ENCODE results near the gene TTF2.
"Not testable (repeated sequence)": the region's sequence is repeated elsewhere in the genome, so short reads cannot be mapped to it uniquely, and the experiment has no call there.

TTF2 gene

GRCh38 chr1:117122330-117123025 lies 62.4 kb downstream of the TTF2 start:
- no peak for DNase-seq

- no peak for DNase-seq
Observed at GRCh38 chr1:117123274-117123673, 63.1 kb downstream of the TTF2 start.

- DNase-seq = no peak
Observed at GRCh38 chr1:117124661-117125060, 64.5 kb downstream of the TTF2 start.

- no peak for DNase-seq
Observed at GRCh38 chr1:117127795-117128194, 67.7 kb downstream of the TTF2 start.

- no peak for DNase-seq
Observed at GRCh38 chr1:117128323-117129079, 68.4 kb downstream of the TTF2 start.

- DNase-seq = no peak
Observed at GRCh38 chr1:117130526-117130925, 70.4 kb downstream of the TTF2 start.

GRCh38 chr1:117135329-117135728 lies 75.2 kb downstream of the TTF2 start:
- DNase-seq = no peak

GRCh38 chr1:117136749-117137148 lies 76.6 kb downstream of the TTF2 start:
- no peak for DNase-seq

- no peak for DNase-seq
Observed at GRCh38 chr1:117137281-117137855, 77.2 kb downstream of the TTF2 start.

GRCh38 chr1:117138106-117138505 lies 78.0 kb downstream of the TTF2 start:
- no peak for DNase-seq

- DNase-seq = no peak
Observed at GRCh38 chr1:117138561-117138960, 78.4 kb downstream of the TTF2 start.

- DNase-seq = no peak
Observed at GRCh38 chr1:117142200-117142599, 82.1 kb downstream of the TTF2 start.

GRCh38 chr1:117143172-117143571 lies 83.0 kb downstream of the TTF2 start:
- DNase-seq = no peak

- DNase-seq = no peak
Observed at GRCh38 chr1:117143871-117144270, 83.7 kb downstream of the TTF2 start.

- no peak for DNase-seq
Observed at GRCh38 chr1:117146072-117146471, 85.9 kb downstream of the TTF2 start.

- DNase-seq = no peak
Observed at GRCh38 chr1:117146575-117147340, 86.6 kb downstream of the TTF2 start.

GRCh38 chr1:117147341-117147831 lies 87.3 kb downstream of the TTF2 start:
- DNase-seq = no peak

- DNase-seq = no peak
Observed at GRCh38 chr1:117147856-117148588, 87.9 kb downstream of the TTF2 start.

GRCh38 chr1:117150316-117150715 lies 90.2 kb downstream of the TTF2 start:
- no peak for DNase-seq

- not testable (repeated sequence) for DNase-seq
Observed at GRCh38 chr1:117151305-117151704, 91.2 kb downstream of the TTF2 start.
